RWPE1 (cell line): ENCODE measurements around the gene FGD4.

Experiments
- CTCF ChIA-PET: fragments of 350-600 bp; sonication (Branson Sonifier 250); formaldehyde crosslinking; extraction: SDS; loops from one replicate; lab custom pipeline; 2021; lab: Yijun Ruan, JAX
- POLR2A ChIA-PET: fragments of 400-600 bp; formaldehyde crosslinking; extraction: SDS; loops from one replicate; lab custom pipeline; 2020; ENCODE audit warnings: antibody characterized with exemption; ENCODE audit not compliant: low non-redundant PET; lab: Yijun Ruan, JAX
- DNase-seq: peaks from one replicate; pipeline ENCODE4 v3.0.0; 2012; ENCODE audit warnings: low spot score
- H3K27ac ChIP-seq: fragments of 450-650 bp; 2 replicates; pipeline ENCODE4 v1.5.1; 2017
- CTCF ChIP-seq: fragments of 450-650 bp; conservative IDR thresholded peaks from 2 replicates; pipeline ENCODE4 v1.5.1; 2017; ENCODE audit warnings: low read depth, mild to moderate bottlenecking

The FGD4 gene

DNA sequence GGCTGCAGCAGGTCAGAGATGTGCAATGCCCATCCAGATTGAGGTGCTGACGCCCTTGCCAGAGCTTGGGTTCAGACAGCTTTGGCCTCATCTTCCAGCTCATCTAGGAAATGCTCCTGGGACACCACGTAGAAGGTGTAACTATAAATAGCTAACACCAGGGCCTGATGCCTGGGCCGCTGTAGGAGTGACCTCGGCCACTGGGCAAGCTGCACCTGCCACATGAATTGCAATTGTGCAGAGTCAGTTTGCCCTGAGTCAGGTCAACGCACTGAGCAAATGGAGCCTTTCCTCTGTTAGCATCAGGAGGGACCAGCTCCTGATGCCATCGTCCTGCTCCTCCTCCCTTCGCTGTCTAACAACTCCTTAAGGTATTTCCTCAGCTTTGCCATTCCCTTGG is 262.3 kb downstream of the FGD4 start:
- H3K27ac ChIP-seq, result no peak overlapping the region
- CTCF ChIA-PET, result no interaction called here
- POLR2A ChIA-PET, result no interaction called here
- no peak for DNase-seq
- TF ChIP-seq CTCF, result no peak

- no peak overlapping the region for H3K27ac ChIP-seq
- no peak for TF ChIP-seq CTCF
- POLR2A ChIA-PET, result no interaction called here
- CTCF ChIA-PET, result no interaction called here
- no peak for DNase-seq
Measured at GRCh38 chr12:32662665-32663064, 263.3 kb downstream of the FGD4 start.

DNA sequence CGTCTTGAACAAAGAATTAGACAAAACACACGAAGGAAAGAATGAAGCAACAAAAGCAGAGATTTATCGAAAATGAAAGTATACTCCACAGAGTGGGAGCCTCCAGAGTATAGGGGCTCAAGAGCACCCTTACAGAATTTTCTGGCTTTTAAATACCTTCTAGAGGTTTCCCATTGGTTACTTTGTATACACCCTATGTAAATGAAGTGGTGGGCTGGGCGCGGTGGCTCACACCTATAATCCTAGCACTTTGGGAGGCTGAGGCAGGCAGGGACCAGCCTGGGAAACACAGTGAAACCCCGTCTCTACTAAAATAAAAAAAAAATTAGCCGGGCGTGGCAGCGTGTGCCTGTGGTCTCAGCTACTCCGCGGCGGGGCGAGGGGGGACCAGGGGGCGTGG is 266.7 kb downstream of the FGD4 start:
- CTCF ChIA-PET, result no interaction called here
- POLR2A ChIA-PET, result no interaction called here
- H3K27ac ChIP-seq, result peak overlapping the region; percentile 81
- TF ChIP-seq CTCF, result no peak
- DNase-seq, result no peak

DNA sequence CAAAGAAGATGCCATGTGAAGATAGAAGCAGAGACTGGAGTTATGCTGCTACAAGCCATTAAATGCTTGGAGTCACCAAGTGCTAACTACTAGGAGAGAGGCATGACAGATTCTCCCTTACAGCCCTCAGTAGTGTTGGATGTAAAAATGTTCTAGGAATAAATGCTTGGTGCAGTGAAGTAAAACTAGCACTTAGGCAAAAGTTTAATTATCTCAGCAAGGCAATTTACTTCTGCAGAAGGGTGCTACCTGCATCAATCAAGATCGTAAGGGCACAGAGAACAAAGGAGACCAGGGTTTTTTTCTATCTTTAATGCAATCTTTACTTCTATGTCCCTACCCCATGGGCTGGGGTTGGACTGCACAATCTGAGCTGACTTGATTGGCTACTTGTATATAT is 270.2 kb downstream of the FGD4 start:
- POLR2A ChIA-PET, result no interaction called here
- CTCF ChIA-PET, result no interaction called here
- no peak for DNase-seq
- H3K27ac ChIP-seq, result no peak overlapping the region
- no peak for TF ChIP-seq CTCF

DNA sequence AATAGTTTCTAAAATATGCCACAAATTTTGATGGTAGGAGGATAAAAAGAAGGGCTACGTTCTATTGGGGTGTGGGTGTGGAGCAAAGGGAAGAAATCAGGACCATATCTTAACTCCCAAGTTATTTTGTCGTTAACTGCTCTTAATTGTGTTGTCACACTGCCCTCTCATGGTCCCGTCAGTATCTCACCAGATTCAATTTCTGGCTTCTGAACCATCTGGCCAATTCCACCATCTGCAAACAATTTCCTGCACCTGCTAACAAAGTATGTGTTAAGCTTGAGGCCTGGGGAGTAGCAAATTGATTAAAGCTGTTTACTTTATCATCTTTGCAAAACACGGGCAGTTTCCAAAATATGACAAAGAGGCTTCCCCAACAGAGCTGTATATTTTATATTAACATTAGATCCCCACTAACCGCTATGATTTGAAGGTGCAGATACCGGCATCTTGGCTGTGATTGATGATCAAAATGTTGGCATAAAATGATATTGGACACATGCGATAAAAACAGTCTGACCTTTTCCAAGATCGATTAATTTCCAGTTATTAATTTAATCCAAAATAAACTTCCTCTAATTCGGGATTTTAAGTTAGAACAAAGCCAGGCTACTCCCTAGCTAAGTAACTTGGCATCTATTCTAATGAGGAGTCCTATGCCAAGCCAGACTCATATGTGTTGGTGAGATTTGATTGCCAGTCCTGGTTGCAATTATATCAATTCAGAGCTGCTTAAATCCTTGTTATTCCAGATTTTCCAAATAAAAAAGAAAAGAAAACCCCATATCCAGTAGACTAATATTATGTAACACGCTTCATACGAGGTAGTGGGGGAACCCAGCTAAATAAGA is 272.8 kb downstream of the FGD4 start:
- POLR2A ChIA-PET, result no interaction called here

More for the DNA sequence above, 272.8 kb downstream of the FGD4 start:
- peak; percentile 54 for DNase-seq
- no peak overlapping the region for H3K27ac ChIP-seq
- peak; percentile 48 for TF ChIP-seq CTCF
- CTCF ChIA-PET, result interaction anchor here (0.5 to 0.8 kb wide), 6 partner anchors 39 to 1373 kb away, joined by 3 to 5 read pairs (median 3); no protein-coding TSS in a partner anchor
